NCI-H1417 treated with DMSO at 0.1 percent for 48 hours (cell line): ENCODE data around the gene MRPL19.

ENCODE experiments used
- DNase-seq: peaks from one replicate; lab custom pipeline; 2025; lab: John Stamatoyannopoulos, UW

The MRPL19 gene

GRCh38 chr2:75737961-75738360, 91.4 kb downstream of the MRPL19 start:
- no peak for DNase-seq
